Subcutaneous abdominal adipose tissue (tissue), 5 donors: ENCODE results near the gene ADARB2.

ENCODE experiments used
- H3K27ac ChIP-seq: one replicate; pipeline ENCODE4 v1.7.0; 2013; ENCODE audit warnings: low read depth, mild to moderate bottlenecking, inconsistent platforms, low read length, moderate library complexity
- H3K27me3 ChIP-seq, 5 donors: one replicate each; pipeline ENCODE4 v1.7.0; 2013; ENCODE audit warnings: low read length in 5 of 5, inconsistent platforms in 1 of 5; ENCODE audit not compliant: control insufficient read depth in 5 of 5, insufficient read depth in 4 of 5
- H3K36me3 ChIP-seq, 5 donors: one replicate each; pipeline ENCODE4 v1.7.0; 2013; ENCODE audit warnings: low read length in 5 of 5; ENCODE audit not compliant: control insufficient read depth in 5 of 5, insufficient read depth in 5 of 5
- H3K4me1 ChIP-seq, 5 donors: one replicate each; pipeline ENCODE4 v1.7.0; 2013; ENCODE audit warnings: low read length in 5 of 5, mild to moderate bottlenecking in 3 of 5, moderate library complexity in 1 of 5; ENCODE audit not compliant: control insufficient read depth in 5 of 5, insufficient read depth in 5 of 5
- H3K4me3 ChIP-seq, 5 donors: one replicate each; pipeline ENCODE4 v1.7.0; 2013; ENCODE audit warnings: low read length in 5 of 5, low read depth in 1 of 5
- H3K9ac ChIP-seq, 5 donors: one replicate each; pipeline ENCODE4 v1.7.0; 2013; ENCODE audit warnings: low read length in 5 of 5, mild to moderate bottlenecking in 4 of 5, moderate library complexity in 3 of 5
- H3K9me3 ChIP-seq, 5 donors: one replicate each; pipeline ENCODE4 v1.7.0; 2013; ENCODE audit warnings: low read length in 5 of 5; ENCODE audit not compliant: control insufficient read depth in 5 of 5
- donor health status: healthy.
- donor health status: healthy.
- donor health status: healthy.
- donor health status: healthy.
- donor health status: healthy.

ADARB2 gene

DNA sequence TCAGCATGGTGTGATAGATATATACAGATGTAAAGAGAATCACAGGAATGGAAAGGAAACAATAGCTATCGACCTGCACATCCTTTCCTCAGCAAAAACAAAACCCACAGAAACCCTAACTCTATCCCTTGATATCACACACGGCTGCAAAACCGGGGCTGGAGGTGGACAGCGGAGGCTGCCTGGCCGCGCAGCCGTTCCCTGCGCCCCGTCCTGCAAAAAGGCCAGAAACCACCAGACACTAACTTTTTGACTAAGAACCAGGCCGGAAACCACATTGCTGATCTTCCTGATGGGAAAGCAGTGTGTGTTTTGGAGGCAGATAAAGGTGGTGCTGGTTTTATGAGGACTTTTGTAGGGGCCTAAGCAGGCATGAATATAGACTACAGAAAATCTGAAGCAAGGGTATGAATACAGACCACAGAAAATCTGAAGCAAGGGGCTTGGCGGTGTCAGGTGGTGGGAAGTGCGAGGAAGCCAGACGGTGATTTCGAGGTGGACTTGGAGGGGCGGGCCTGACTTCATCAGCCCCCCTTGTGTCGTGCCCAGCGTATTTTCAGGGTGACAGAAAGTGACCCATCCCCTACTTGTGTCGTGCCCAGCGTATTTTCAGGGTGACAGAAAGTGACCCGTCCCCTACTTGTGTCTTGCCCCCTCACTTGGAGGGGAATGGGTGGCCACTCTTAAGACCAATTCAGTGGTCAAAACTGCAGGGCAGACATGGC, 557.8 kb downstream of the ADARB2 start:
- H3K27ac ChIP-seq, result no peak overlapping the region
- H3K9me3 ChIP-seq, result no peaks in the 10 kb centered on the region
- no peak overlapping the region for H3K4me3 ChIP-seq
- H3K27me3 ChIP-seq, result peaks cover 0 to 11% (median 4%) of the 10 kb centered on the region in 5 donors
- no peak overlapping the region for H3K9ac ChIP-seq
- peaks cover 0 to 1% (median 0%) of the 10 kb centered on the region in 5 donors for H3K4me1 ChIP-seq
- no peaks in the 10 kb centered on the region for H3K36me3 ChIP-seq

DNA sequence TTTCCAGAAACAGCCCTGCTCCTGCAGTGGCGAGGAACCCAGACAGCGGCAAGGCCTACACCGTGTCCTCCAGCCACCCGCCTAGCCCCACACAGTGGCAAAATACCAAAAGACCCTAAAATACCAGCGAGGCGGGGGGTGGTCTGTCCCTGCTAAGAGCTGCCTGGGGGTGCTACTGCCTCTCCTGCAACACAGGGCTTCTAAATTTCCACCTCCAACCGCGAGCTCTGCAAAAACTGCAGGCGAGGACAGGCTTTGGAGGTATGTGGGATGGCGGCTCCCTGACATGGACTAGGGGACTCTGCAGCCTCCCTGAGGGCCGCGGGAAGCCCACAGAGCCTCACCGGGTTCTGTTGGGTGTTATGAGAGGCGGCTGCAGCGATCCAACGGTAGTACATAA, 558.8 kb downstream of the ADARB2 start:
- peaks cover 0 to 1% (median 0%) of the 10 kb centered on the region in 5 donors for H3K4me1 ChIP-seq
- H3K4me3 ChIP-seq, result no peak overlapping the region
- no peak overlapping the region for H3K9ac ChIP-seq
- peaks cover 0 to 10% (median 5%) of the 10 kb centered on the region in 5 donors for H3K27me3 ChIP-seq
- no peaks in the 10 kb centered on the region for H3K36me3 ChIP-seq
- H3K9me3 ChIP-seq, result no peaks in the 10 kb centered on the region
- H3K27ac ChIP-seq, result no peak overlapping the region

DNA sequence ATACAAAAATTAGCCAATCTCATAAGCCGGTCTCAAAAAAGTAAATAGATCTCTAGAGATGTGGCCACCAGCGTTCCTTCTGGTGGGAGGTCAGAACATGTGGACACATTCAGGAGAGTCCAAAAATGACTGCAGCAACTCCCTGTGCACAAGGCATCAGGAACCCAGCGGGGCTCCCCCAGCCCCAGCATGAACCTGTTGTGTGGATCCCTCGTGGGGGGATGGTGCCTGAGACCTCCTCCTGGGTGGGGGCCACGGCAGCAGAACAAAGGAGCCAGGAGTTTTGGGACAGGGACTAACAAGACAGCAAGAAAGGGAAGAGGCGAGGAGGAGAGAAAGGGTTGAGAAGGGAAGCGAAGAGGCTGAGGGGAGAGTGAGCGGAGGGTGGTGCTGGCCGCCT, 559.4 kb downstream of the ADARB2 start:
- Histone ChIP-seq H3K4me3 (no peak overlapping the region), H3K36me3 (no peaks in the 10 kb centered on the region), H3K9ac (no peak overlapping the region), H3K27me3 (peaks cover 0 to 7% (median 4%) of the 10 kb centered on the region in 5 donors), H3K4me1 (peaks cover 0 to 1% (median 0%) of the 10 kb centered on the region in 5 donors), H3K9me3 (no peaks in the 10 kb centered on the region), H3K27ac (no peak overlapping the region)

DNA sequence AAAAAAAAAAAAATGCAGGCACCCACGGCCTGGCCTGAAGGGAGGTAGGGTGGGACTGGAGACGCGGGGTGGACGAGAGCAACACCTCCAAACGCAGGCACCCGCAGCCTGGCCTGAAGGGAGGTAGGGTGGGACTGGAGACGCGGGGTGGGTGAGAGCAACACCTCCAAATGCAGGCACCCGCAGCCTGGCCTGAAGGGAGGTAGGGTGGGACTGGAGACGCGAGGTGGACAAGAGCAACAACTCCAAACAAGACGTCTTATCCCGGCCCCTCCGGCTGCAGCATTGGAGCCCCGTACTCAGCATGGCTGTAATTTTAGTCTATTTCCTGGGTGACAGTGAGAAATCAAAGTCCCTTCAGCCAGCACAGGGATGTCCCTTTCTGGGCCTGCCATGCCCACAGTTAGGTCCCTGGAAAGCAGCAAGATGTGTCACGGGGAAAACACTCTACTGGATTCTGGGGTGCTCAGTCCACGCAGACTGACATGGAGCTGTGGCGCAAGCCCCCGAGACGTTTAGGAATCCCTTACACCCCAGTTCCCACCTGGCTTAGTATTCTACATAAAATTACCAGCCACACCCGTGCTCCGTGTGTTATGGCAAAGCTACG, 561.3 kb downstream of the ADARB2 start:
- no peaks in the 10 kb centered on the region for H3K36me3 ChIP-seq
- H3K27ac ChIP-seq, result no peak overlapping the region
- H3K9ac ChIP-seq, result no peak overlapping the region
- H3K27me3 ChIP-seq, result peaks cover 0 to 8% (median 3%) of the 10 kb centered on the region in 5 donors
- no peak overlapping the region for H3K4me3 ChIP-seq
- no peaks in the 10 kb centered on the region for H3K9me3 ChIP-seq
- peaks cover 0 to 1% (median 0%) of the 10 kb centered on the region in 5 donors for H3K4me1 ChIP-seq

DNA sequence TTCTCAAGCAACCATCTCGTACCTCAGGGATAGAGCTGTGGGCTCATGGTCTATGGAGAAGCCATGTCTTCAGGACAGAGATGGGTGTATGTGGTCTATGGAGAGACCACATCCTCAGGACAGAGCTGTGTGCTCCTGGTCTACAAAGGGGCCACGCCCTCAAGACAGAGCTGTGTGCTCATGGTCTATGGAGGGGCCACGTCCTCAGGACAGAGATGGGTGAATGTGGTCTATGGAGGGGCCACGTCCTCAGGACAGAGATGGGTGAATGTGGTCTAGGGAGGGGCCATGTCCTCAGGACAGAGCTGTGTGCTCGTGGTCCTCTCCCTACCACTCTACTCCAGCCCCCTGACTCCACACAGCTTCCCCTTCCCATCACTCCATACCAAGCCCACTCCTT, 563.3 kb downstream of the ADARB2 start:
- Histone ChIP-seq H3K9me3 (no peaks in the 10 kb centered on the region), H3K36me3 (no peaks in the 10 kb centered on the region), H3K27ac (no peak overlapping the region), H3K4me1 (peaks cover 0 to 1% (median 0%) of the 10 kb centered on the region in 5 donors), H3K9ac (no peak overlapping the region), H3K4me3 (no peak overlapping the region), H3K27me3 (peaks cover 0 to 12% (median 6%) of the 10 kb centered on the region in 5 donors)

DNA sequence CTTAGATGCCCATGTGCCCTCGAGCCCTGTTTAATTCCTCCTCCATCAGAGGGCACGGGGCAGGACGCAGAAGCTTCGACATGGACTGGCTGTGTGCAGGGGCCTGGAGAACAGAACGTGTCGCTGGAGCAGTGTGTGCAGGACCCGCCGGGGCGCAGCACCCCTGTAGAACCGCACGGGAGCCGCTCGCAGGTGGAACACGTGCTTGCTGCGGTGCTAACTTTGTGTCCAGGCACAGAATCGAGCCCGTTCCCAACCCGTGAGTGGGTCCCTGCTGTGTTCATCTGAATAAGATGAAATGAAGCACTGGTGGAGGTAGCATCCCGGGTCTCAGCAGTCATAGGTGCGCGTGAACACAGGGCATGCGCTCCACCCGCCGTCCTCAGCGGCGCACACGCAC, 564.2 kb downstream of the ADARB2 start:
- Histone ChIP-seq H3K4me3 (no peak overlapping the region), H3K27ac (no peak overlapping the region), H3K9me3 (no peaks in the 10 kb centered on the region), H3K4me1 (peaks cover 0 to 1% (median 0%) of the 10 kb centered on the region in 5 donors), H3K36me3 (no peaks in the 10 kb centered on the region), H3K27me3 (peaks cover 0 to 14% (median 6%) of the 10 kb centered on the region in 5 donors), H3K9ac (no peak overlapping the region)

DNA sequence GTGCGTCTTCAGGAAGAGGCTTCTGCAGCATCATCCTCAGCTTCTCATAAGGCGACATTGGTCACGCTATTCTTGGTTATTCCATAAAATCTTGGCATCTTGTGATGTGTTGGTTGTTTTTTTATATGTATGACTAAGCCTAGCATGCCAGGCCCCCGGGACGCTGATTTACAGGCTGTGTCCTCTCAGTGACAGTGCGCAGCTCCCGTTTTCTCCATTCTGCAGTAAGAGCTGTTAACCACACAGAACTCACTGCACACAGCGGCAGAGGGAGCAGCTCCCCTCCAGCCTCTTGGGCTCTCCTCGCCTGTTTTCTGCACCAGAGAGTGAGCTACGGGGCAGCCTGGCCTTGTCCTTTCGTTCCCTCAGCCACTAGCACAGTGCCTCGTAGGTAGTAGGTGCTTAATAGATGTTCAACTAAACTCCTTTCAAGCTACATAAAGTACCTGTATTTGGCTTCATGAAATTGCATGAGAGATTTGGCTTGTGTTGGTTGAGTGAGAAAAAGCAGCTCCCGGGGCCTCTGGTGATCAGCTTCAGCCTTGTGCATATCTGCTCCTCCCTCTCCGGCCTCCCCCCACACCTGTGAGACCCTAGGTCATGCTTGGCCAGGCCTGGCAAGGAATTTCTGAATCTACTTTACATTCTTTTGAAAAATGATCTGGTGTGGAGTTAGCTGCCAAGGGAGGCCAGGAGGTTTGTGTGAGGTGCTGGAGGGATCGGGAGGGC, 564.9 kb downstream of the ADARB2 start:
- no peak overlapping the region for H3K4me3 ChIP-seq
- no peaks in the 10 kb centered on the region for H3K9me3 ChIP-seq
- no peaks in the 10 kb centered on the region for H3K36me3 ChIP-seq
- peaks cover 0 to 14% (median 6%) of the 10 kb centered on the region in 5 donors for H3K27me3 ChIP-seq
- peaks cover 0 to 1% (median 0%) of the 10 kb centered on the region in 5 donors for H3K4me1 ChIP-seq
- no peak overlapping the region for H3K27ac ChIP-seq
- H3K9ac ChIP-seq, result no peak overlapping the region

DNA sequence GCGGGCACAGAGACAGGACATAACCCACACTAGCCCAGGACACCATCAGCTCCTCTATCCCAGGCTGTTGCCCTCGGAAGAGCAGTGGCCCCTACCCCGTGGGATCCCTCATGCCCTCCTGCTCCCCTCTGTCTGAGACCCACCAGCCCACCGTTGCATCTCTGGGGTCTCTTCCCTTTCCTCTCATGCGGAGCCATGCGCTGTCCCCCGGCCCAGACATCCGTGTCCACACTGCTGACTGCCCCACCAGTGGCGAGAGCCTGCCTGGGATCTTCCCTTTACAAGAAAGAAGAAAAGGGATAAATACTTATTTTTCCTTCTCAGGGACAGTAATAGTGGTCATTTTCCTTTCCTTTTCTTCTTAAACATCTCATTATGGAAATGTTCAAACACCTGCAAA, 565.7 kb downstream of the ADARB2 start:
- Histone ChIP-seq H3K36me3 (no peaks in the 10 kb centered on the region), H3K27ac (no peak overlapping the region), H3K27me3 (peaks cover 0 to 15% (median 6%) of the 10 kb centered on the region in 5 donors), H3K4me1 (peaks cover 0 to 1% (median 0%) of the 10 kb centered on the region in 5 donors), H3K9ac (no peak overlapping the region), H3K9me3 (no peaks in the 10 kb centered on the region), H3K4me3 (no peak overlapping the region)

DNA sequence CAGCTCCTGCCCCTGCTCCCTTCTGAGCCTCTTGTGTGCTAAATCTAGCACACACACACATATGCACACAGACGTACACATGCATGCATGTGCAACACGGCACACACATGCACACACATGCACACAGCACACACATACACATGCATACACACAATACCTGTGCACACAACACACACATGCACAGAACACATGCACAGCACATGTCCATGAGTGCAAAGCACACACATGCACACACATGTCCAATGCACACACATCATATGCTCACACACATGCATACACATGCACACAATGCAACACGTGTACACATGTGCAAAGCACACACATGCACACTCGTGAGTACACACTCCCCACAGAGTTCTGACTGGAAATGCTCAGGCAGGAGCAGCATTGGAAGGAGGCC, 566.1 kb downstream of the ADARB2 start:
- no peaks in the 10 kb centered on the region for H3K4me1 ChIP-seq
- no peaks in the 10 kb centered on the region for H3K9me3 ChIP-seq
- peaks cover 0 to 19% (median 7%) of the 10 kb centered on the region in 5 donors for H3K27me3 ChIP-seq
- no peak overlapping the region for H3K27ac ChIP-seq
- H3K36me3 ChIP-seq, result no peaks in the 10 kb centered on the region
- no peak overlapping the region for H3K4me3 ChIP-seq
- H3K9ac ChIP-seq, result no peak overlapping the region

DNA sequence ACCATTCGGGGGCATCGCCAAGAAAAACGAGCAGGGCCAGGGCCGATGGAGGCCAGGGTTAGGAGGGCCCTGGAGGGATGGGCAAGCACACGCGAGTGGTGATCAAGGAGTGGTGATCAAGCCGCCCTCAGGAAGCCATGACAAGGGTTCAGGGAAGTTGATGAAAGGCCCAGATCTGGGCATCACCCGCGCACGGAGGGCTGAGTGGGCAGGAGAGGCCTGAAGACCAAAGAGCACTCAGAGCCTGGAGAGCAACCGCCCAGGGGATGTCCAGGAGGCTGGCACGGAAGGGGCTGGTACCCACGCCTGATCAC, 566.5 kb downstream of the ADARB2 start:
- H3K36me3 ChIP-seq, result no peaks in the 10 kb centered on the region
- peaks cover 0 to 23% (median 7%) of the 10 kb centered on the region in 5 donors for H3K27me3 ChIP-seq
- H3K9me3 ChIP-seq, result no peaks in the 10 kb centered on the region
- H3K4me1 ChIP-seq, result no peaks in the 10 kb centered on the region
- no peak overlapping the region for H3K9ac ChIP-seq
- no peak overlapping the region for H3K4me3 ChIP-seq
- no peak overlapping the region for H3K27ac ChIP-seq
